Fibroblast of skin of right quadriceps (primary cell): Measurements from ENCODE around the gene B3GNT7.
"Not testable (repeated sequence)": the region's sequence is repeated elsewhere in the genome, so short reads cannot be mapped to it uniquely, and the experiment has no call there.

Experiments
- DNase-seq: peaks from one replicate; pipeline ENCODE4 v3.0.0-alpha.2; 2013

The B3GNT7 gene

GRCh38 chr2:231430437-231430836 lies 34.9 kb downstream of the B3GNT7 start:
- DNase-seq = not testable (repeated sequence)

- no peak for DNase-seq
Observed at GRCh38 chr2:231431606-231432005, 36.1 kb downstream of the B3GNT7 start.

- no peak for DNase-seq
Observed at GRCh38 chr2:231433990-231434389, 38.5 kb downstream of the B3GNT7 start.

GRCh38 chr2:231436957-231437356 lies 41.4 kb downstream of the B3GNT7 start:
- DNase-seq = no peak

- DNase-seq = no peak
Observed at GRCh38 chr2:231449503-231450054, 54.1 kb downstream of the B3GNT7 start.

GRCh38 chr2:231450548-231450989 lies 55.1 kb downstream of the B3GNT7 start:
- no peak for DNase-seq
